GM18858 (cell line): ENCODE measurements around the gene CLCN4.

Source experiments
- ATAC-seq: cut with Tn5 transposase; IDR thresholded peaks from one replicate; pipeline ENCODE4 v1.9.1; 2021; ENCODE audit not compliant: unreplicated experiment

CLCN4 gene

DNA sequence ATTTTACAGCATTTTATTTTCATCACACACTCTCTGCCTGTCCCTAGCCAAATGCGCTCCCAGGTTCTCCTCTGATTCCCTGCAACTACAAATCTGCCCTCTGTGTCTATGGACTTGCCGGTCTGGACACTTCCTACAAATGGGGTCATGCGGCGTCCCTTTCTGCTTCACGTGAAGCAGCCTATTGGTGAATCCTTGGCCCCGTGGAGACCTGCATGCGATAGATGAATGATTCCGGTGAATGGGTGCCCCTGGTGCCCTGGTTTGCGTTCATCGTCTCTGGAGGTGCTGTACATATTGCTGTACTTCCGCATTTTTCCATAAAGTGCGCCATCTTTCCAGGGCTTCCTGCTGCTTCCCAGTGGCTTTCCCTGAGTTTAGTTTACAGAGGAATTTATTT, 27.5 kb upstream of the CLCN4 start:
- ATAC-seq, result no peak

DNA sequence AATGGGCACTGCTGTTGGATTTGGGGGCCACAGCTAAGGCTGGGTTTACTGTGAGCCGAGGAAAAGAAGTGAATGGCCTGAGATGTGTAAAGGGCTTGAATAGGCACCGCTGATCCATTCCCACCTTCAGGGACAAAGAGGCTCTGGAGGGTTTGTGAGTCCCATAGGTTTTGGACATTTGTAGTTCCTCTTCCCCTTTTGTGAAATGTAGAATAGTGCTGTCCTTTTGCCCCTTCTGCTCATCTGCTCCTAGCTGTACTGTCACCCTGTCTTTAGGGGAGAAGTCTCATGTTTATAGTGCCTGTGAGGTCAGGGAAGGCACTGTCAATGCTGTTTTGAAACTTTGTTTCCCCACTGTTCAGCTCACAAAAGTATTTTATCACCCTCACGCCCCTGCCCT, 26.4 kb upstream of the CLCN4 start:
- ATAC-seq, result no peak

DNA sequence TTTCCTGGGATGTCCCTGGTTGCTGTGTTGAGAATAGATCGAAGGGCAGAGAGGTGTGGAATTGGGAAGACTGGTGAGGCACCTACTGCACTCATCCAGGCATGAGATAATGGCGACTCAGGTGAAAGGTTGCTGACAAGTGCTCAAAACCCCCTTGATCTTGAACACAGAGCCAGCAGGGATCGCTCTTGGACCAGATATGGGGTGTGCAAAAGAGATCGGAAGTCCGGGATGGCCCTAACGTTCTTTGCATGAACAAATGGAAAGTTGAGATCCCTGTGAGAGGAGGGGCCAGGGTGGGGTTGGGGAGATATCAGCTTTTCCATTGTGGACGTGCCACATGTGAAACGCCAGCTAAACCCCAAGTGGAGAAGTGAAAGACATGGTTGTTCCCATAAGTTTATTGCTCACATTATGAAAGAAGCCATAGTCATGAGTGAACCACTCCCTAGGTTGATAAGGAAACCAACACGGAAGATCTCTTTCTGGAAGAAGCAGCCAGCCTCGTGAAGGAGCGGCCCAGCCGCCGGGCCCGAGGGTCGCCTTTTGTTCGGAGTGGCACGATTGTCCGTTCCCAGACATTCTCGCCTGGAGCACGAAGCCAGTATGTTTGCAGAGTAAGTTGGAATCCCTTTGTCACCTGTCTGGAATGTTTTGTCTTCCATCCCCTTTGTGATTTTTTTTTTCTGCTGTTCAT, 22.6 kb upstream of the CLCN4 start:
- no peak for ATAC-seq

DNA sequence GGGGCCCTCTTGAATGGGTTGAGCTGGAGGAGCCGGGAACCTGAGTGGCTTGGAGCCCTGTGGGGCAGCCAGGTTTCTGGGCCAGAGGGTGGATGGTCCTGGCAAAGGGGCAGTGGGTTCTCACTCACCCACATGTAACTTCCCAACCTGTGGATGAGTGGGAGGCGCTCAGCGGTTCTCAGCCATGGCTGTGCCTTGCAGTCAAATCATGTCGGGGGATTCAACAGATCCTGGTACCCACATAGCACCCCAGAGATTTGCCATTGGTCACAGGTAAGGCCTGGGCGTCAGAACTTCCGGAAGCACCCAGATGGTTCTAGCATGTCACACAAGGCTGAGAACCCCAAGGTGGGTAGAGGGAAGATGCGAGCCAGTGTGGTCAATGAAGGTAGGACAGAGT, 21.9 kb upstream of the CLCN4 start:
- no peak for ATAC-seq

DNA sequence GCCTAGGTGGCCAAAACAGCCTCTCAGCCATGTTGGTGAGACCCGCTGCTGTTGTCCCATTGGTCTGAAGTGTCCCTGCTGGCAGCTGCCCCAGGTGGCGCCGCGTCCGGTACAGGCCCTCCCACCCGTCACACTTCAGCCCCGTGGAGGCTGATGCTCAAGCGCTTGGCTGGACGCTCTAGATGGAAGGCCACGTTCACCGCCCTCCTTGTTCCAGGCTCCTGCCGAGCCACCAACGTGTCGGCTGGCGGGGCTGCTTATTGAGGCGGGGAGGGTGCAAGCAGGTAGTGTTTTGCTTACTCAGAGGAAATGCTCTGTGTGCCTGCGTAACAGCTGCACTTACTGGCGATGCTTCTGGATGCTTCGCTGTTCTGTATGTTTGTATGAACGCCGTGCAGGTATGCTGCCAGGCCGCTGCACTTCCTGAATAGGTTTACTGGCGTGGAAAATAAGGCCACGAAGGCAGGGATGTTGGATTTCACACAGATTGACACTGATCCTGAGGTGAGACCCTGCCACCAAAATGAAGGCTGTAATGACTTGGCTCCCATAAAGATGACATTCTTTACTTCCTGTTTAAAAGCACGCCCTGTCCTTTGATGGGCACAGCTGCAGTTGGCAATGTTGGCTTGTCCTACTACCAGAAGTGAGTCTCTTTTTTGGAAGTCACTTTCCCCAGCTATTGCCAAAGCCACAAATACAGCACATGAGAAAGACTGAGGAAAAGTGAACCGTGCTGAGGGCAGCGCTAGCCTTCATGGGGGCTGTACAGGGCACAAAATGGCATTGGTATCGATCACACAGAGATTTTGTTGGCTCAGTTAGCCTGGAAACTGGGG, 21.0 kb upstream of the CLCN4 start:
- ATAC-seq, result no peak

DNA sequence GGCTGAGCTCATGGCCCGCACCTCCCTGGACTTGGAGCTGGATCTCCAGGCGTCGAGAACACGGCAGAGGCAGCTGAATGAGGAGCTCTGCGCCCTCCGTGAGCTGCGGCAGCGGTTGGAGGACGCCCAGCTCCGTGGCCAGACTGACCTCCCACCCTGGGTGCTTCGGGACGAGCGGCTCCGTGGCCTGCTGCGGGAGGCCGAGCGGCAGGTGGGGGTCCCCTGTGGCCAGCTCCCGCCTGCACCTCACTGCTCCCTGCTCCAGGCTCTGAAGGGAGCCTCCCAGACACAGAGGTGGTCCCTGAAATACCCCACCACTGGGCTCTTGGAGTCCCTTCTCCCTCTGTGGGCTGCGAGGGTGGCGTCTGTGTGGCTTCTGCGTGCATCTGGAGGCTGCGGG, 18.0 kb upstream of the CLCN4 start:
- no peak for ATAC-seq

DNA sequence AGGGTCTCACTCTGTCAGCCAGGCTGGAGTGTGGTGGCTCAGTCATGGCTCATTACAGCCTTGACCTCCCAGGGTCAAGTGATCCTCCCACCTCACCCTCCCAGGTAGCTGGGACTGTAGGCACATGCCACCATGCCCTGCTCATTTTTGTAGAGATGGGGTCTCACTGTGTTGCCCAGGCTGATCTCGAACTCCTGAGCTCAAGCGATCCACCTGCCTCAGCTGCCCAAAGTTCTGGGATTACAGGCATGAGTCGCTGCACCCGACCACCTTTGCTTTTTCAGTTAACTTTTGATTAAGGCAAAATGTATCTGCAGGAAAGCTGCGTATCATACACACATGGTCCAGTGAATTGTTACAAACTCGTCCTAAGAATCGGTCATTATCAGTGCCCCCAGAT, 16.5 kb upstream of the CLCN4 start:
- ATAC-seq, result no peak

DNA sequence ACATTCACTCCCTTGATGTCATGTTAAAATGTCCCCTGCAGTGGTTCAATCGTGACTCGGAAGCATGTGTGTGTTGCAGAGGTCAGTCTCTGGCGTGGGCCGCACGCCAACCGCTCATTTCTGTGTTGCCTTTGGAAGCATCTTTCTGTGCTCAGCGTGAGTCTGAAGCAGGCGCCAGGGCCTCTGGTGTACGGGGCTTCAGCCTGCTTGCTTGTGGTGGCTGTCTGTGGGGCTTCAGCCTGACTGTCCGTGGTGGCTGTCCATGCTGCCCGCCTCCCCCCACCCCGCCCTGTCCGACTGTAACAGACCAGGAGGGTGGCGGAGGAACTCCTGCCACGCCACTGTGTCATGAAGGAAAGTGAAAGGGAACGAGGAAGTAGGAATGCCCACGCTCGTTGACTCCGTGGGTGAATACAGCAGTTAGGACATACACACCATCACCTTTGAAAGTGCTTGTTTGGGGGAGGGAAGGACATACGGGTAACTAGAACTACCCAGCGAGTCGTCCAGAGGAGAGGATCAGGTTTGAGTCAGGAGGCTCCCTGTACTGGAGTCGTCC, 14.7 kb upstream of the CLCN4 start:
- ATAC-seq, result no peak

DNA sequence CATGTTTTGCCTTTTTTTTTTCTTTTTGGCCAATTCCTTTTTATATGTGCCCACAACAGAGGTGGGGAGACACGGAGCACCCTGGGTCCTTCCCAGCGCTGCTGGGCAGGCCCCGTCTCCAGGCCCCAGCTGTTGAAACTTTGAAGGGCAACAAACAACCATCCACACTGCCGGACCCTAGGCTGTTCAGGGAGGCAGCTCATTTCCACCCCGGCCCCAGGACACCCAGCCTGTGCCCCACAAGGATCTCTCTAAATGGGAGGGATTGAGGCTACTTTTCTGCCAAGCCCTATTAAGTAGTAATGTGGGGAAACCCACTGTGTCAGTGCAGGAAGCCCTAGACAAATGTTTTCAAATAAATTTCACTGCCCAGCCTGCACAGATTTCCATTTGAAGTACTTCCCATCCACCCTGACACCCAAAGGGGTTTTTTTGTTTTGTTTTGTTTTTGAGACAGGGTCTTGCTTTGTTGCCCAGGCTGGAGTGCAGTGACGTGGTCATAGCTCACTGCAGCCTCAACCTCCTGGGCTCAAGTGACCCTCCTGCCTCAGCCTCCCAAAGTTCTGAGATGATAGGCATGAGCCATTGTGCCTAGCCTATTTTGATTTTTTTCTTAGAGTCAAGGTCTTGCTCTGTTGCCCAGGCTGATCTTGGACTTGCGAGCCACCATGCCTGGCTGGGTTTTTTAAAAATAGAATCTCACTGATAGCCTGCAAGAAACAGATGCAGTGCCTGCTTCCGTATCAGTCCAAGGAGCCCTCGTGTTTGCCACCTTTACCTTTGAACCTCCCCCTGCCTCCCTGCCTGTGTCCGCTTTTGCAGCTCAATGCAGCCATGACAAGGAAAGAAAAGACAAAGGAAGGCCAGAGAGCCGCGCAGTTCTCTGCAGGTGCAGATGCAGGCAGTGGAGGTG, 13.4 kb upstream of the CLCN4 start:
- ATAC-seq, result no peak

DNA sequence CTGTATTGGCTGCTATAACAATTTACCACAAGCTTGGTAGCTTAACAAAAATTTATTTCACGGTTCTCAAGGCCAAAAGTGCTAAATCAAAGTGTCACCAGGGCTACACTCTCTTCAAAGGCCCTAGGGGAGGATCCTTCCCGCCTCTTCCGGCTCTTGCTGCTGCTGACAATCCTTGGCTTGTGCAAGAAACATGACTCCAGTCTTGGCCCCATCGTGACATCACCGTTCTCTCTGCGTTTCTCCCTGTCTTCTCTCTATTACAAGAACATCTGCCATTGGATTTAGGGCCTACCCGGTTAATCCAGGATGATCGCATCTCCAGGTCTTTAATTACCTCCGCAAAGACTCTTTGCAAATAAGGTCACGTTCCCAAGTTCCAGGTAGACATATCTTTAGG, 10.4 kb upstream of the CLCN4 start:
- ATAC-seq, result no peak

DNA sequence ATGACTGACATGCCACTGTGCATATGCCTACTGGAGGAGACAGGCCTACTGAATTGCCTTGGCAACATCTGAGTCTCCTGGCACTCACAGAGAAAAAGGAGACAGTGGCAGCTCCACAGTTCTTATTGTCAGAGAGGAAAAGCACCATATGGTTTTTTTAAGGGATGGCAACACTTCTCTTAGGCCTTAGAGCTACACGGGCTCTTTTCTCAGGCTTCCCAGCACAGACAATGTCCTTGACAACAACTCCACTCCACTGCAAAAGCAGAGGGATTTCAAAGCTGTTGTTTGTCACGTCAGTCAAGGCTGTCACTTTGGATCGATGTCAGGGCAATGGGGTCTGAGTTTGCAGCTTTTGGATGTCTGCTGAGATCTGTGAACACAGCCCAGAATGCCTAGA, 4.7 kb upstream of the CLCN4 start:
- no peak for ATAC-seq

DNA sequence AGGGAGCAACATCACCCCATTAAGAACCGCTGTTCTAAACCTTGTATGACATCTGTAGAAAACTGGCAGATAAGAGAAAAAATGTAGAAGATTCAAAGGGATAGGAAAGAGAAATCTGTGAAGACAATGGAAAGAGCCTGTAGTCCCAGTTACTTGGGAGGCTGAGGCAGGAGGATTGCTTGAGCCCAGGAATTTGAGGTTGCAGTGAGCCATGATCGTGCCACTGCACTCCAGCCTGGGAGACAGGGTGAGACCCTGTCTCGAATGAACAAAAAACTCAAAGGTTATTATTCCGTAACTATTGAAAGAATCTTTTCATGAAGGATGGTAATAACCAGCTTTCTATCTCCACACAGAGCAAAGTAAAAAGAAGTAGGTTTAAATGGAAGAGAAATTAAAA, 1.6 kb upstream of the CLCN4 start:
- no peak for ATAC-seq

DNA sequence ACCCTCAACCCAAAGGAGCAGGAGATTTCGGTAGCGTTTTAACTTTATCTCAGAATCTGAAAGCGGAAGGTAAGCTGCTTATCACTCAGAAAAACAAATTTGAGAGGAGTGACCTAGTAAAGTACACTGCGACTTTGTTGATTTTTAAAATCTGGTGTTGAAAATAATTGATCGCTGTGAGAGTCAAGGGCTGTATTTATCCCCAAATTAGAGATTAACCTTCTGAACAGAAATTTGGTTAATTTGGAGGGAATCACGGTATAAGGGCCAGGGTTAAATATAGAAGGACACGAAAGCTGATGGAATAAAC, 212 bp downstream of the CLCN4 start:
- no peak for ATAC-seq

DNA sequence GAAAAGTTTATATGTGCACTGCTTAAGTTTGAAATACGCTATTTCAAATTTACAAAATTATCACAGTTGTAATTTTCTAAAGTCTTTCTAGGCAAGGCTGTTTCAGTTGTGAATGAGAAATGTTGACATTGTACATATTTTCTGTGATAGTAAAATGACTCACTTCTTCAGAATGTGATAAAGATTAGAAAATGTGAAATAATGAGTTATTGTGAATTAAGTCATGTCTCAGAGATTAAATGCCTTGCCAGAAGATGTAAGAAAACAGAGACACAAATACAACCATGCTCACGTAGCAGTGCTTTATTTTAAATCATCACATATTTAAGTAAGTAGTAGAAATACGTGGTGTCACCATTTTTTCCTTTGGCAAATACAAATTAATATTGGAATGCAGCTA, 768 bp downstream of the CLCN4 start:
- no peak for ATAC-seq

DNA sequence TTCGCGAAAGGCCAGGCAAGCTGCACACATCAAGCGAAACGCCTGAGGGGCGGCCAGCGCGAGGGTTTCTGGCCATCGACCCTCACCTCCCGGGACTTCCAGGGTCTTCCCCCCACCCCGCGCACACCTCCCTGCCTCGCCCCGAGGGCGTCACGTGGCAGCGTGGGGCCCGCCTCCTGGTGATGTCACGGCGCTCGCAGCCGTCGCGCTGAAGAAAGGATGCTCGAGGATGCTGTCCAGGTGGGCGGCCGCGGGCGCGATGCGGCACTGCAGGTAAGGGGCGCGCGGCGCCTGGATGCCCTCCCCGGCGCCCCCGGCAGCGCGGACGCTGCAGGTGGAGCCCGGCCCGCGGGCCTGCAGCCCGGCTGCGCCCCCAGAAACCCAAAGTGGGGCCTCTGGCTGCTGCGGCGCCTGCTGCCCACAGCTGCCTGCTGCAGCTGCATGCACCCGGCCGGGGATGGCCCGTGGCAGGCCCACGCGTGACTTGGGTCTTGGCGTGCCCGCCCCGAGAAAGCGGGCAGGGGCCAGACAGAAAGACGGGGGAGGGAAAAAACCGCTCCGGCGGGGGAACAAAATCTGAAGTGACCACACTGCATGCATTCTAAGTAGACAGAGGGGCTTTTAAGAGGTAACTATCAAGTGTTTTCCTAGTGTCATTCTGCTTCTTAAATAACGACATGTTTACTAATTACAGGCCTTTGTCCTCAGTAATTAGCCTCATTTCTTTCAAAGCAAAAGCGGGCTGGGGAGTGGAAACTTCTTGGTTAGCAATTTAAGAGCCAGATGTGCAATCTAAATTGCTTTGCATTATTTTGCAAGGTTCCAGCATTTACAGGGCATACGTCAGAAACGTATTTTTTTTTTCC, 1.7 kb downstream of the CLCN4 start:
- ATAC-seq, result no peak

DNA sequence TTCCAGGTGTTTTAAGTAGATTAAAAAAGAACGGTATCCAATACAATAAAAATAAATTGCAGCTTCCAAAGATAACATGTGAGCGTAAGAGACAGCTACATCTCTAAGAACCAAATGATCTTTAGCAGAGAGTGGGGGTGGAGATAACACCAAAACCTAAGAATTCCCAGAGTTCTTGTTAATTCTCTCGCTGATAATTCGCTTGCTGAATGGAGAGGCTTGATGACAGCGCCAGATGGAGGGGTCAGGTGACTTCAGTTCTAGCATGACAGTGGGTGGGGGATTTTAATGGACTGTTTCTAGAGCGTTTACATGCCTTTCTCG, 2.3 kb downstream of the CLCN4 start:
- no peak for ATAC-seq

DNA sequence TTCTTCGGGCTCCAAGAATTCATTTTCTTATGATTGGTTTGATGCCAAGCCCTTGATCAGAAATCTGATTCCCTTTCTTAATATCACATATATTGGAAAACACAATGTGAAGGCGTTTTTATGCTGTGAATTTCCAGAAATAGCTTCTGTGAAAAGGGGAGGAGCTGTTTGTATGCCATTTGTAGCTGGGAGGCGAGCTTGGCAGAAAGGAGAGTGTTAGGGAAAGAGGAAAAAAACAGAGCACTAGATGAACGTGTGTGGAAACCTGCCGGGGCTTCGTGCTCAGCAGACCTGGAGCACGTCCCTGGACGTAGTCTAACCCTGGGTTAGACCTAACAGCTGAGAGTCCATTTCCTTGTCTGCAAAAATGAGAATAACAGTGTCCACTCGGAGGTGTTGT, 3.4 kb downstream of the CLCN4 start:
- no peak for ATAC-seq

DNA sequence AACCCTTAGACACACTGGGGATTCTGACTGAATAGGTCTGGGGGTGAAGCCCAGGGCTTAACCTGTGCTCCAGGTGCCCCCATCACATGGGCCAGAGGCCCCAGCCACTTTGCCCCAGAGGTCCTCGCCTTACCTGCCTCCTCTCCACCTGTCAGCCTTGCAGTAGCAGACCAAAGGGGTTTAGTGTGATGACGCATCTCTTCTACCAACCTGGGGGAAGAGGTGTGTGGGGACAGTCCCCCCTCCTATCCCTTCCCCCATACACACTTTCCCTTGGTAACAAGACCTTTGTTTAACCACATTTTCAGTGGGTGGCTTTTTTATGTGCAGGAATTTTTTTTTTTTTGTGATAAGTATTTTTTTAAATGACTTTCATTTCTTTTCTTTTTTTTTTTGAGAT, 6.3 kb downstream of the CLCN4 start:
- no peak for ATAC-seq

DNA sequence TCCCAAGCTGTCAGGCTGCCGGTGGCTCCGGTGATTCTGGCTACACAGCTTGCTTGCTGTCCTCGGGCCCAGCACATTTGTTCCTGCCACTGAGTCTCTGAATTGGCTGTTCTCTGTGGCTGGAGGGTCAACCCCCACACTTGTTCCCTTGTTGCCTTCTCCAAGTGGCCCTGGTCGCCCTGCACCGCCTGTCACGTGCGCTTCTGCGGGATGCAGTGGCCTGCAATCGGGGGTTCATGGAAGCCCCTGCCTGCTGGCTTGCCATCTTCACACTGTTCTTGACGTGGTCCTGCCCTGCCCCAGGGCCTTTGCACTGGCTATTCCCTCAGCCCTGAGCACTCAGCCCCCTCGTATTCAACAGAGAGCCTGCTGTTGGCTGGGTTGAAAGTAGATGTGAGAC, 8.1 kb downstream of the CLCN4 start:
- ATAC-seq, result no peak

DNA sequence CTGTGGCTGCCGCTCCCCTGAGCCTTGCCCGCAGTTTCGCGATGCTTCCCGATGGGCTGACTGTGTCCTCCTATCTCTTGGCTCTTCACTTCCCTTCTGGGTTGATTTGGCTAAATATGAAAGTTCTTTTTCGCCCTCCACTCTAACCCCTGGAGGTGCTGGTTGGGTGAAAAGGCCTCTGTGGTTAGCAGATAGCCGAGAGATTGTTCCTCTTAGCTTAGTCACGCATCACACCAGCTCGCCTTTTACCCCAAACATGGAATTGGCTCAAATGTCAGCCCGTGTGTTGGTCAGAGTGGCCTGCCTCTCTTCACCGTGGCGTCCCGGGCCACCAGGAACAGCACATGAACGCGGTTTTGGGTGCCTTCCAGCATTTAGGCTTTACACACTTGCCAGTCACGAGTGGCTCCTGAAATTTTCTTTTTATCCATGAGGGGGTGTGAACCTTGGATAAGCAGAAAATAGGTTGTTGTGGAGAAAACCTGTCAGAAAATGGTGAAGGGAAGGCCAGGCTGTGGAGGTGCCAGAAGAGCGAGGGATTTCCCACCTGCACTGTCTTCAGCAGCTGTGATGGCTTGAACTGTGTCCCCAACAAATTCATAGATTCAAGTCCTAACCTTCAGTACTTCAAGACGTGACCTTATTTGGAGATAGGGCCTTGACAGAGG, 8.9 kb downstream of the CLCN4 start:
- no peak for ATAC-seq
